Measurements from ENCODE around the gene FAM47E. TPM values are rescaled to one million over a fixed set of nuclear protein-coding genes. Genes with fewer than 3 reads are reported as not detected.

Gene FAM47E
- total and polyA plus RNA-seq, 2 donors (not counting 3 experiments of a cell fraction or from before 2014, with no cell fraction given) = 0.11 TPM; not detected in 1

GRCh38 chr4:76282941-76283689, 31.6 kb downstream of the FAM47E start:
- no peaks in the 10 kb centered on the region for H3K79me2 ChIP-seq (ENCODE audit: control insufficient read depth, insufficient read depth, low read length)
- intact Hi-C loops (cut with micrococcal nuclease) = no loop called here
- no peaks in the 10 kb centered on the region for H4K20me1 ChIP-seq (replicated peaks; ENCODE audit: control insufficient read depth, extremely low read depth, insufficient read depth, low read length)
- no peaks in the 10 kb centered on the region for H3K9me1 ChIP-seq (replicated peaks; ENCODE audit: control insufficient read depth, extremely low read depth, insufficient read depth, low read length)
- TF ChIP-seq EZH2 (IDR thresholded peaks at IDR 0.05; ENCODE audit: borderline replicate concordance, low read depth, low read length, severe bottlenecking) = no peak
- no peak for TF ChIP-seq FOS (IDR thresholded peaks at IDR 0.05; ENCODE audit: borderline replicate concordance, insufficient read depth, low read length)
- TF ChIP-seq, protein P1, sequence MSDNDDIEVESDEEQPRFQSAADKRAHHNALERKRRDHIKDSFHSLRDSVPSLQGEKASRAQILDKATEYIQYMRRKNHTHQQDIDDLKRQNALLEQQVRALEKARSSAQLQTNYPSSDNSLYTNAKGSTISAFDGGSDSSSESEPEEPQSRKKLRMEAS (IDR thresholded peaks at IDR 0.05; ENCODE audit: insufficient read depth, insufficient read length) = no peak
- no peak for TF ChIP-seq MYC (IDR thresholded peaks at IDR 0.05; ENCODE audit: low read depth, low read length)
- no peak for TF ChIP-seq JUN (IDR thresholded peaks at IDR 0.05; ENCODE audit: borderline replicate concordance, insufficient read depth, insufficient read length, low read depth)
- no peak for TF ChIP-seq POLR2A (IDR thresholded peaks at IDR 0.05; ENCODE audit: low read depth, low read length)
- no peak for TF ChIP-seq GATA2 (IDR thresholded peaks at IDR 0.05; ENCODE audit: insufficient read depth, insufficient read length, low read depth, low read length)
- TF ChIP-seq, protein P2, sequence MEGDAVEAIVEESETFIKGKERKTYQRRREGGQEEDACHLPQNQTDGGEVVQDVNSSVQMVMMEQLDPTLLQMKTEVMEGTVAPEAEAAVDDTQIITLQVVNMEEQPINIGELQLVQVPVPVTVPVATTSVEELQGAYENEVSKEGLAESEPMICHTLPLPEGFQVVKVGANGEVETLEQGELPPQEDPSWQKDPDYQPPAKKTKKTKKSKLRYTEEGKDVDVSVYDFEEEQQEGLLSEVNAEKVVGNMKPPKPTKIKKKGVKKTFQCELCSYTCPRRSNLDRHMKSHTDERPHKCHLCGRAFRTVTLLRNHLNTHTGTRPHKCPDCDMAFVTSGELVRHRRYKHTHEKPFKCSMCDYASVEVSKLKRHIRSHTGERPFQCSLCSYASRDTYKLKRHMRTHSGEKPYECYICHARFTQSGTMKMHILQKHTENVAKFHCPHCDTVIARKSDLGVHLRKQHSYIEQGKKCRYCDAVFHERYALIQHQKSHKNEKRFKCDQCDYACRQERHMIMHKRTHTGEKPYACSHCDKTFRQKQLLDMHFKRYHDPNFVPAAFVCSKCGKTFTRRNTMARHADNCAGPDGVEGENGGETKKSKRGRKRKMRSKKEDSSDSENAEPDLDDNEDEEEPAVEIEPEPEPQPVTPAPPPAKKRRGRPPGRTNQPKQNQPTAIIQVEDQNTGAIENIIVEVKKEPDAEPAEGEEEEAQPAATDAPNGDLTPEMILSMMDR (IDR thresholded peaks at IDR 0.05; ENCODE audit: extremely low read depth in 1 of 2, insufficient read depth in 1 of 2, low read depth in 1 of 2, low read length in 2 of 2) = no peak
- TF ChIP-seq POLR2AphosphoS5 (IDR thresholded peaks at IDR 0.05; ENCODE audit: insufficient read depth, low read depth, low read length) = no peak
- H3K27ac ChIP-seq (ENCODE audit: insufficient read depth, low read depth, low read length) = no peak overlapping the region
- no peak overlapping the region for H2AFZ ChIP-seq (ENCODE audit: low read depth, low read length)
- H3K4me2 ChIP-seq (ENCODE audit: insufficient read depth, low read length) = no peak overlapping the region
- no peak overlapping the region for H3K4me3 ChIP-seq (replicated peaks in 1 of 3; ENCODE audit: insufficient read depth in 1 of 3, low read depth in 1 of 3, low read length in 3 of 3)
- dilution Hi-C loops (cut with MboI; ENCODE audit: extremely low pct_ligation_motif_present, low sequenced_read_pairs) = no loop called here
- ChIA-PET POLR2A (no interaction called here), CTCF (no interaction called here)
- peaks cover under 1 to 6% of the 10 kb centered on the region in 2 experiments for H3K27me3 ChIP-seq (ENCODE audit: control insufficient read depth in 2 of 2, insufficient read depth in 2 of 2, low read length in 2 of 2)
- no peak for FAIRE-seq
- no peaks in the 10 kb centered on the region for H3K4me1 ChIP-seq (ENCODE audit: control insufficient read depth, extremely low read depth, insufficient read depth, low read length)
- no peaks in the 10 kb centered on the region for H3K36me3 ChIP-seq (ENCODE audit: control insufficient read depth in 2 of 2, extremely low read depth in 1 of 2, insufficient read depth in 2 of 2, low read length in 2 of 2)
- no TSS peak for BruUV-seq (replicated peaks)
- DNase-seq (ENCODE audit: low read depth, low spot score) = no peak
- no peaks in the 10 kb centered on the region for H3K9me3 ChIP-seq (replicated peaks; ENCODE audit: control insufficient read depth, insufficient read depth, low read length)
- no peak overlapping the region for H3K9ac ChIP-seq (replicated peaks; ENCODE audit: extremely low read depth, insufficient read depth, low read length)

Measured in endothelial cell of umbilical vein (primary cell).